PC-9 (cell line): Measurements from ENCODE around the gene ANAPC5.

Experiments used
- EZH2 ChIP-seq: fragments of 200-600 bp; sonication (generic); IDR thresholded peaks from 2 replicates; pipeline ENCODE4 v1.8.0; 2017; ENCODE audit warnings: antibody characterized with exemption, low read depth
- TF ChIP-seq, protein P1 (sequence below): fragments of 200-600 bp; sonication (generic); conservative IDR thresholded peaks from 2 replicates; pipeline ENCODE4 v1.6.1; 2017; ENCODE audit warnings: mixed run types, antibody characterized with exemption, mild to moderate bottlenecking, moderate library complexity

GRCh38 chr12:121333747-121334146, 18.5 kb downstream of the ANAPC5 start:
- TF ChIP-seq, protein P1, sequence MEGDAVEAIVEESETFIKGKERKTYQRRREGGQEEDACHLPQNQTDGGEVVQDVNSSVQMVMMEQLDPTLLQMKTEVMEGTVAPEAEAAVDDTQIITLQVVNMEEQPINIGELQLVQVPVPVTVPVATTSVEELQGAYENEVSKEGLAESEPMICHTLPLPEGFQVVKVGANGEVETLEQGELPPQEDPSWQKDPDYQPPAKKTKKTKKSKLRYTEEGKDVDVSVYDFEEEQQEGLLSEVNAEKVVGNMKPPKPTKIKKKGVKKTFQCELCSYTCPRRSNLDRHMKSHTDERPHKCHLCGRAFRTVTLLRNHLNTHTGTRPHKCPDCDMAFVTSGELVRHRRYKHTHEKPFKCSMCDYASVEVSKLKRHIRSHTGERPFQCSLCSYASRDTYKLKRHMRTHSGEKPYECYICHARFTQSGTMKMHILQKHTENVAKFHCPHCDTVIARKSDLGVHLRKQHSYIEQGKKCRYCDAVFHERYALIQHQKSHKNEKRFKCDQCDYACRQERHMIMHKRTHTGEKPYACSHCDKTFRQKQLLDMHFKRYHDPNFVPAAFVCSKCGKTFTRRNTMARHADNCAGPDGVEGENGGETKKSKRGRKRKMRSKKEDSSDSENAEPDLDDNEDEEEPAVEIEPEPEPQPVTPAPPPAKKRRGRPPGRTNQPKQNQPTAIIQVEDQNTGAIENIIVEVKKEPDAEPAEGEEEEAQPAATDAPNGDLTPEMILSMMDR = no peak
- TF ChIP-seq EZH2 = no peak
